CD14-positive monocyte (primary cell): ENCODE results near the gene EML1. TPM values are rescaled to one million over a fixed set of nuclear protein-coding genes. Genes with fewer than 3 reads are reported as not detected.

Experiments
- DNase-seq, 3 donors: peaks; one replicate each; pipeline ENCODE4 v3.0.0-alpha.2; 2011 to 2022
- H2AFZ ChIP-seq: 2 replicates; pipeline ENCODE4 v1.6.0; 2012; ENCODE audit warnings: mild to moderate bottlenecking, low read depth, low read length, inconsistent platforms; ENCODE audit not compliant: insufficient read depth, poor library complexity, severe bottlenecking
- H3K27ac ChIP-seq, 2 donors: 1 replicate in 1 of 2; 2 replicates in 1 of 2; pipeline ENCODE4 v1.5.1; 2012 to 2013; ENCODE audit warnings: low read length in 2 of 2, control low read depth in 1 of 2, inconsistent platforms in 1 of 2, low read depth in 1 of 2, mild to moderate bottlenecking in 1 of 2
- H3K27me3 ChIP-seq, 2 donors: one replicate each; pipeline versions ENCODE4 v1.6.0 to v1.6.1; 2011 to 2013; ENCODE audit warnings: low read length in 2 of 2; ENCODE audit not compliant: control insufficient read depth in 2 of 2, insufficient read depth in 2 of 2
- H3K36me3 ChIP-seq, 2 donors: replicated peaks in 1 of 2; 1 replicate in 1 of 2; 2 replicates in 1 of 2; pipeline versions ENCODE4 v1.5.1 to v1.6.1; 2012 to 2013; ENCODE audit warnings: low read length in 2 of 2, control low read depth in 1 of 2, inconsistent platforms in 1 of 2, mild to moderate bottlenecking in 1 of 2; ENCODE audit not compliant: insufficient read depth in 2 of 2, control insufficient read depth in 1 of 2
- H3K4me1 ChIP-seq, 2 donors: 1 replicate in 1 of 2; 2 replicates in 1 of 2; pipeline versions ENCODE4 v1.5.1 to v1.6.1; 2012 to 2013; ENCODE audit warnings: low read length in 2 of 2, control low read depth in 1 of 2, inconsistent platforms in 1 of 2, mild to moderate bottlenecking in 1 of 2, moderate library complexity in 1 of 2; ENCODE audit not compliant: insufficient read depth in 2 of 2, control insufficient read depth in 1 of 2
- H3K4me2 ChIP-seq: replicated peaks from 2 replicates; pipeline ENCODE3; 2012; ENCODE audit warnings: low read length, moderate library complexity, mild to moderate bottlenecking; ENCODE audit not compliant: poor library complexity, severe bottlenecking; ENCODE audit errors: extremely low read depth
- H3K4me3 ChIP-seq, 3 experiments: fragments of 200-600 bp in 1 of 3; sonication (generic) in 1 of 3; replicated peaks in 1 of 3; 1 replicate in 2 of 3; 2 replicates in 1 of 3; pipeline ENCODE4 v1.5.1; 2011 to 2013; ENCODE audit warnings: low read length in 3 of 3, mild to moderate bottlenecking in 3 of 3, control low read depth in 2 of 3, low read depth in 2 of 3, inconsistent platforms in 1 of 3, moderate library complexity in 1 of 3
- H3K79me2 ChIP-seq: 2 replicates; pipeline ENCODE4 v1.6.0; 2012; ENCODE audit warnings: mild to moderate bottlenecking, control low read depth, inconsistent platforms, low read length, moderate library complexity; ENCODE audit not compliant: insufficient read depth
- H3K9ac ChIP-seq: 2 replicates; pipeline ENCODE4 v1.6.0; 2017; ENCODE audit warnings: low read length, mild to moderate bottlenecking; ENCODE audit not compliant: insufficient read depth, poor library complexity, severe bottlenecking
- H3K9me3 ChIP-seq, 2 donors: replicated peaks in 1 of 2; 1 replicate in 1 of 2; 2 replicates in 1 of 2; pipeline versions ENCODE4 v1.5.1 to v1.6.1; 2012 to 2013; ENCODE audit warnings: low read length in 2 of 2, control low read depth in 1 of 2; ENCODE audit not compliant: control insufficient read depth in 1 of 2, insufficient read depth in 1 of 2
- H4K20me1 ChIP-seq: 2 replicates; pipeline ENCODE4 v1.6.0; 2012; ENCODE audit warnings: mild to moderate bottlenecking, low read length, control low read depth, moderate library complexity; ENCODE audit not compliant: insufficient read depth
- H3K27ac Mint-ChIP-seq, 7 donors: one replicate each; pipeline ENCODE4 v1.8.0; 2020; ENCODE audit warnings: mild to moderate bottlenecking in 7 of 7, mixed read lengths in 7 of 7, moderate library complexity in 6 of 7, inconsistent platforms in 2 of 7
- H3K27me3 Mint-ChIP-seq, 3 donors: one replicate each; pipeline ENCODE4 v1.8.0; 2021 to 2022; ENCODE audit warnings: low read depth in 3 of 3, mild to moderate bottlenecking in 3 of 3, mixed read lengths in 3 of 3, moderate library complexity in 3 of 3, inconsistent platforms in 1 of 3
- H3K36me3 Mint-ChIP-seq, 2 donors: one replicate each; pipeline ENCODE4 v1.8.0; 2020; ENCODE audit warnings: mixed read lengths in 2 of 2, inconsistent platforms in 1 of 2, mild to moderate bottlenecking in 1 of 2
- H3K4me1 Mint-ChIP-seq: one replicate; pipeline ENCODE4 v1.8.0; 2020; ENCODE audit warnings: mild to moderate bottlenecking, mixed read lengths
- H3K4me3 Mint-ChIP-seq, 2 donors: one replicate each; pipeline ENCODE4 v1.8.0; 2020; ENCODE audit warnings: mild to moderate bottlenecking in 2 of 2, mixed read lengths in 2 of 2, moderate library complexity in 1 of 2
- H3K9me3 Mint-ChIP-seq, 7 donors: one replicate each; pipeline ENCODE4 v1.8.0; 2020 to 2022; ENCODE audit warnings: mixed read lengths in 7 of 7, mild to moderate bottlenecking in 6 of 7, moderate library complexity in 6 of 7, inconsistent platforms in 2 of 7
- CTCF ChIP-seq: fragments of 200-600 bp; IDR thresholded peaks from one replicate; pipeline ENCODE4 v1.8.0; 2022; ENCODE audit warnings: antibody characterized with exemption, mild to moderate bottlenecking
- WGBS: methylation state at CpG from one replicate; pipeline ENCODE4 v1.1.5; 2013; ENCODE audit warnings: missing lambda C conversion rate; ENCODE audit not compliant: insufficient coverage; 5-methylcytosine and 5-hydroxymethylcytosine counted together
- intact Hi-C, 2 donors: fragments of 100-400 bp; cut with micrococcal nuclease; formaldehyde crosslinking; loops; one replicate each; pipeline versions ENCODE4 v1.15.0 to v1.15.1; 2023
- polyA plus RNA-seq, 3 donors: library from polyadenylated mRNA; depleted of rRNA in 1 of 3; unstranded in 2 of 3; stranded (reverse) in 1 of 3; fragments of 300-500 nt in 2 of 3; fragments of >200 nt in 1 of 3; fragmentation: Illumina TruSeq in 2 of 3; gene quantifications; 1 replicate in 2 of 3; 2 replicates in 1 of 3; pipeline ENCODE4 v1.2.3, GENCODE V29; 2012 to 2021

The EML1 gene
- polyA plus RNA-seq, 3 donors, result not detected

- no peaks in the 10 kb centered on the region for H3K36me3 Mint-ChIP-seq
- H3K27ac Mint-ChIP-seq, result no peak overlapping the region
- no peaks in the 10 kb centered on the region for H3K79me2 ChIP-seq
- TF ChIP-seq CTCF, result no peak
- no peak for DNase-seq
- H3K4me3 Mint-ChIP-seq, result no peak overlapping the region
- peaks cover 6 to 7% (median 6%) of the 10 kb centered on the region in 3 donors for H3K27me3 Mint-ChIP-seq
- intact Hi-C loops, result no loop called here
- H3K4me2 ChIP-seq, result no peak overlapping the region
- H4K20me1 ChIP-seq, result no peaks in the 10 kb centered on the region
- no peaks in the 10 kb centered on the region for H3K4me1 Mint-ChIP-seq
- no peaks in the 10 kb centered on the region for H3K9me3 ChIP-seq
- H3K36me3 ChIP-seq, result no peaks in the 10 kb centered on the region
- WGBS, result 55% methylated on average over 6 of the region's 9 CpGs
- no peak overlapping the region for H3K9ac ChIP-seq
- no peak overlapping the region for H3K4me3 ChIP-seq
- H3K9me3 Mint-ChIP-seq, result no peaks in the 10 kb centered on the region
- no peak overlapping the region for H2AFZ ChIP-seq
- H3K4me1 ChIP-seq, result no peaks in the 10 kb centered on the region
- H3K27me3 ChIP-seq, result no peaks in the 10 kb centered on the region
- H3K27ac ChIP-seq, result no peak overlapping the region
Measured at GRCh38 chr14:99887407-99887806, 94.2 kb downstream of the EML1 start.

- Mint-ChIP-seq H3K27ac (no peak overlapping the region), H3K27me3 (peaks cover 9 to 11% (median 10%) of the 10 kb centered on the region in 3 donors), H3K4me1 (no peaks in the 10 kb centered on the region), H3K36me3 (no peaks in the 10 kb centered on the region), H3K9me3 (no peaks in the 10 kb centered on the region), H3K4me3 (no peak overlapping the region)
- no peak for DNase-seq
- H3K27me3 ChIP-seq, result no peaks in the 10 kb centered on the region
- no peak overlapping the region for H2AFZ ChIP-seq
- H3K9ac ChIP-seq, result no peak overlapping the region
- intact Hi-C loops, result no loop called here
- no peaks in the 10 kb centered on the region for H3K36me3 ChIP-seq
- no peak for TF ChIP-seq CTCF
- no peaks in the 10 kb centered on the region for H3K9me3 ChIP-seq
- no peak overlapping the region for H3K27ac ChIP-seq
- WGBS, result 100% methylated on average over 2 of the region's 5 CpGs
- H3K4me3 ChIP-seq, result no peak overlapping the region
- no peaks in the 10 kb centered on the region for H3K4me1 ChIP-seq
- no peaks in the 10 kb centered on the region for H3K79me2 ChIP-seq
- no peaks in the 10 kb centered on the region for H4K20me1 ChIP-seq
- H3K4me2 ChIP-seq, result no peak overlapping the region
Measured at GRCh38 chr14:99888149-99888548, 94.9 kb downstream of the EML1 start.
